Activated CD8-positive, alpha-beta memory T cell treated with anti-CD3 and anti-CD28 coated beads, Interleukin-2, amount 50 U/mL, for 24 hours (primary cell): ENCODE results near the gene MOBP.
"Not testable (repeated sequence)": the region's sequence is repeated elsewhere in the genome, so short reads cannot be mapped to it uniquely, and the experiment has no call there.

ENCODE experiments used
- DNase-seq: peaks from one replicate; pipeline ENCODE4 v3.0.0-alpha.2; 2020; ENCODE audit errors: extremely low read depth

The MOBP gene

DNA sequence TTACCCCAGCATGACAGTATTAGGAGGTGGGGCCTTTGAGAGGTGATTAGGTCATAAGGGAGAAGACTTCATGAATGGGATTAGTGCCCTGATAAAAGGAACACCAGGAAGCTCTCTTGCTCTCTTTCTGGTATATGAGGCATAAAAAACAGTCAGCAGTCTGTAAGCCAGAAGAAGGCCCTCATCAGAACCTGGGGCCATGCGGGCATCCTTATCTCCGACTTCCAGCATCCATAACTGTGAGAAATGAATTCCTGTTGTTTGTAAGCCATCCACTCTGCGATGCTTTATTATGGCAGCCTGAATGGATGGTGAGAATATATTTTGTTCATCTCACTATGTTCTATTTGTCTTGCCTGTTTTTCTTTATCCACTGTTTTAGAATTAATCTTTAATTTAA lies 17.7 kb upstream of the MOBP start:
- DNase-seq, result no peak

DNA sequence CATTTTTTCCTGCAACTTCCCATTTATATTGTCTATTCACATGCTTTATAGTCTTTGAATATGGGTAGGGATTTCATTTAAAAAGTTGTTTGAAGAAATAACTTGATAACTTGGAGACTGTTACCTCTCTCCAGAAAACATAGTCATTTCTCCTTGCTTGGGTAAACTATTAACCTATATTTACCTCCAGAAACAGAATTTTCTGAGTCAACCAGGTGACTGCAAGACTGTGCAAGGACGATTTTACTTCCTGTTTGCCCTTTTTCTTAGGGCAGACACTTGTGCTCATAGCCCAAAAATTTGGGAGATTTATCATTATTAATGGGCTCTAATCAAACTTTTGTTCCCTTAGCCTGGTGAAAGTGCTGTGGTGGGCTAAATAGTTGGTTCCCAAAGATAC lies 14.3 kb upstream of the MOBP start:
- no peak for DNase-seq

DNA sequence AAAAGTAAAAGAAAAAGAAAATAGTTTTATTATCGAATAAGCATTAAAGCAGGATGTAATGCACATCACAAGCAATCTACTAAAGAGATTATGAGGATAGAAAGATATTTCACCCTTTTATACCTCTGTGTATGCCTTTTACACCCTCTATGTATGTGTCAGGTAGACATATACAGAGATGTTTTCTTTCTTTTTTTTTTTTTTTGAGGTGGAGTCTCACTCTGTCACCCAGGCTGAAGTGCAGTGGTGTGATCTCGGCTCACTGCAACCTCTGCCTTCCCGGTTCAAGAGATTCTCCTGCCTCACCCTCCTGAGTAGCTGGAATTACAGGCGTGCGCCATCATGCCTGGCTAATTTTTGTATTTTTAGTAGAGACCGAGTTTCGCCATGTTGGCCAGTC lies 13.6 kb upstream of the MOBP start:
- not testable (repeated sequence) for DNase-seq

DNA sequence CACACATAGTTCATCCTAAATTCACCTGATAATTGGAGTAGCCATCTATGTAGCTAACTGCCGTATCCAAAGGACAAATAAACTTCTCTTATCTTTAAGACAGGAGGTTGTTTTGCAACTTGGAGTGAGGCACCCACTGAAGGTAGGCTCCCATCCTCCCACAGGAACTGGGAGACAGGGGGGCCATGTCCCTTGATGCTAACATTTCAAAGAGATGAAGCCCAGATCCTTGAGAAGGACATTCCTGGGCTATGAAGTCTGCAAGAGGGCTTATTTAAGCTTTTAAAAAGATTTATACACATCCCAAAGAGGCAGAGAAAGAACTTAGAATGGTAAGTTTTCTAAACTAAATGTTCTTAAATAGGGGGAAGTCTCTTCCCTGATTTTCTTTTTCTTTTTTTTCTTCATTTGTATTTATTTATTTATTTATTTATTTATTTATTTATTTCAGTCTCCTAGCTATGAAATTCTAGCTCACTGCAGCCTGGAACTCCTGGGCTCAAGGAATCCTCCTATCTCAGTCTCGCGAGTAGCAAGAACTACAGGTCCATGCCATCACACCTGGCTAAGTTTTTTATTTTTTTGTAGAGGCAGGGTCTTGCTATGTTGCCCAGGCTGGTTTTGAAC lies 12.8 kb upstream of the MOBP start:
- DNase-seq, result no peak

DNA sequence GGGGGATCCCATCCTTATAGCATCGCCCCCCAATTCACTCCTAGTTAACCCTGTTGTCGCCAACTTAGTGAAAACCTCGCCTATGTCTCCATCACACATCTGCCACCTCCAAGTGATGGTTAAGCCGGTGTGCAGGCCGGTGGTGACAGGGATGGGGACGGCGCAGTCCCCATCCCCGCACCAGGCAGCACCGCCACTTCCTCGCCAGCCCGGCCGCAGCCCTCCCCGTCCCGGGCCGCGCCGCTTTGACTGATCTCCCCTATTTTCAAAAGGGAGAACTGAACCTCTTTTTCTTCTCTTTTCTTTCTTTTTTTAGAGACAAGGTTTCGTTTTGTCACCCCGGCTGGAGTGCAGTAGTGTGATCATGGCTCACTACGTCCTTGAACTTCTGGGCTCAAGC lies 11.3 kb upstream of the MOBP start:
- DNase-seq, result no peak

DNA sequence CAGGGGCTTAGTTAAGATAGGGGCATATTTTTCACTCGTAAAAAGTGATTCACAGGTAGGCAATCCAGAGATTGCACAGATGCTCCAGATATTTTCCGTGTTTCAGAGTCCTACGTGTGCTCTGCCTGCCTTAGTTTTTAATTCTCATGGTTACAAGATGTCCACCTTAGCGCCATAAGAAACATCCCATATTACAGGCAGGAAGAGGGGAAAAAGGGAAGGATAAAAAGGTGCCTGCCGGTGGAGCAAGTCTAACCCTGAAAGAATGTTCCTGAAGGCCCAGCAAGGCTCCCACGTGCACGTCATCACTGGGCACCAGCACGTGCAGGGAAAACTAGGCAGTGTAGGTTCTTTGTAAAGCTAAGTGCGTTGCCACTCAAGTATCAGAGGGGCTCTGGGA lies 10.1 kb upstream of the MOBP start:
- DNase-seq, result no peak

DNA sequence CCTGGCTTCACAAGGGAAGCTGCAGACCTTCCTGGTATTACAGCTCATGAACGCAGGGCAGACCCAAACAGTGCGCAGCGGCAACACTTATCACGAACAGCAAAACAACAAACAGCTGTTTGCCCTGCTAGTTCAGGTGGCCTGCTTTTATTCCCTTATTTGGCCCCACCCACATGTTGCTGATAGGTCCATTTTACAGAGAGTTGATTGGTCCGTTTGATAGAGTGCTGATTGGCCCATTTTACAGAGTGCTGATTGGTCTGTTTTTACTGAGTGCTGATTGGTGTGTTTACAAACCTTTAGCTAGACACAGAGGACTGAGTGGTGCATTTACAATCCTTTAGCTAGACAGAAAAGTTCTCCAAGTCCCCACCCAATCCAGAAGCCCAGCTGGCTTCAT lies 8.9 kb upstream of the MOBP start:
- not testable (repeated sequence) for DNase-seq

DNA sequence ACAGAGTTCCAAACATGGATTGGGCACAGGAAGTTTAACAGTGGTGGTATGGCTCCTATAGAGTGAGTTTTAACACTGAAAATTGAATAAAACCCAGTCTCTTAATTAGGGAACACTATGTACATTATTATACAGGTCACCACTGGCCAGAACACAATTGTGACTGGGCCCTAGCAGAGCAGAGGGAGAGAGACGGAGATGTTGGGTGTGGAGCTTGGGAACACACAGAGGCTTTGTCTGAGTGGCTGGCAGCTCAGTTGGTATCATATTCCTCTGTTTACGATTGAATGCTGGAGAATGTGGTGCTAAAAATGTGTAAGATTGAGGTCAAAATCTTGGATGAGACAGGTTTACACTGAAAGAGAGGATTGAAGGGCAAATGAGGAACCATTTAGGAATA lies 6.8 kb upstream of the MOBP start:
- no peak for DNase-seq

DNA sequence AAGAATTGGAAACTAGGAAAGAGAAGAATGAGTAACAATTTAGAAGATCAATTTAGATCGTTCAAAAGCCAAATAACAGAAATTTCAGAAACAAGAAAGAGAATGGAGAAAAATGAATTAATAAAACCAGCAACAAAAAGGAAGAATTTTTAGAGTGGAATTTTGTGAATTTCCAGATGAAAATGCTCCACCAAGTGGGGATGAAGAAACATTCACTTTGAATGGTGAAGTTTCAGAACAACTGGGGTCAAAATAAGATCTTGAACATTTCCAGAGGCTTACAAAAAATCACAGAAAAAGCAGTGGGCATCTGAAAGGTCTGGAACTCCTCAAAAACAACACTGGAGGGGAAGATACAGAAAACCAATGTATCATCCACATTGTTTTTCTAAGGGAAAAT lies 4.2 kb upstream of the MOBP start:
- no peak for DNase-seq

DNA sequence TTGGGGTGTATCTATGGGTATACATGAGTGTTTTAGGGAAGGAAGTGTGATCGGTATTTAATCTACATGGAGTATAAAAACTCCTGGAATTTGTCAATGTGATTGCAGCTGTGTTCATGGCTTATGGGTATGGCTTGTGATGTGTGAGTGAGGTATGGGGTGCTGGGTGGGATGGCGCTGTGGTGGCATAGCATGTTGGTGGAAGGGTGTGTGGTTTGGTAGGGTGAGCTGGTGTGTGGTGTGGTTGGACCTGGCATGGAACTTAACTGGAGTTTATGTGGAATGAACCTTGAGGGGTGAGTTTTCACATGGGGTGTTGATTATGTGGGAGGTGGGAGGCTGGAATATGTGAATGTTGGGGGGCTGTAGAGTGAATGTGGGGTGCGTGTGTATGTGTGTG lies 492 bp upstream of the MOBP start:
- DNase-seq, result no peak

DNA sequence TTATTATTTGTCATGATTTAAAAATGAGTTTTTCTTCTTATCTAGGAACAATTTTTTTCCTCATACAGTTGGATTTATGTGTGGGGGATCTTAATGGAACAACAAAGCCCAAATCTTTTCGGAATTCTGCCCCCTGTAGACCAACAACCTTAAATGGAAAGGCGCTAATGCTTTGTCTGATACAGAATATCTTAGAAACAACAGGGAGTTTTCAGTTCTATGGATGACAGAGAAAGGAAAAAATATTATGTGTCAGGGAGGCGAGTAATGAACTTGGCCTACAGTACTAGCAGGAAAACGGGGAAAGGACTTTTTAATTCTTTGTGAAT lies 592 bp downstream of the MOBP start:
- no peak for DNase-seq

DNA sequence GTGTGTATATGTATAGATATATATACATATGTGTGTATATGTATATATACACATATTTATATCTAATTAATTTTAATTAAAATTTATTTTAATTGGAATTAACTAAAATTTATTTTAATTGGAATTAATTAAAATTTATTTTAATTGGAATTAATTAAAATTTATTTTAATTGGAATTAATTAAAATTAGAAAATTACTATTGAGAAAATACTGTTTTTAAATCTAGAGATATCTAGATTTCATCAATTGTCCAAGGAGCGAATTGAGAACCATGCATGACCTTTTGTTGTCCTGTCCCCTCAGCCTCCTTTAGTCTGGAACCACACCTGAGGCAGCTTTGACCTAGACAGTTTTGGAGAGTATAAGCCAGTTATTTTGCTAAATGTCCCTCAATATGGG lies 1.8 kb downstream of the MOBP start:
- no peak for DNase-seq

DNA sequence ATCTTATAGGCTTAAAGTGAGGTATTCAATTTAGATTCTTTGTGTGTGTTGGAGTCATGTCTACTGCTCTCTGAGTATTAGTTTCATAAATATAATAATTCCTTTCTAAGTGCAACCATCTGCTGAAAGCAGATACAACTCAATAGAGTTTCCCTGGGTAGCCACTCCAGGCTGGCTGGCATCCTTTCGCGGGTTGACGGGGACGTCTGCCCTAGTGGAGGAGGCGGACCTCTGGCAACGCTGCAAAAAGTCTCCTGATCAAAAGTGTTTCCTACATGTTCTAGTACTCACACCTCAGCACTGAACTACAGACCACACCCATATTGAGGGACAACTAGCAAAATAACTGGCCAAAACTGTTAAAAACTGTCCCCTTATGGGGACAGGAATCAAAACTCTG lies 2.5 kb downstream of the MOBP start:
- no peak for DNase-seq

DNA sequence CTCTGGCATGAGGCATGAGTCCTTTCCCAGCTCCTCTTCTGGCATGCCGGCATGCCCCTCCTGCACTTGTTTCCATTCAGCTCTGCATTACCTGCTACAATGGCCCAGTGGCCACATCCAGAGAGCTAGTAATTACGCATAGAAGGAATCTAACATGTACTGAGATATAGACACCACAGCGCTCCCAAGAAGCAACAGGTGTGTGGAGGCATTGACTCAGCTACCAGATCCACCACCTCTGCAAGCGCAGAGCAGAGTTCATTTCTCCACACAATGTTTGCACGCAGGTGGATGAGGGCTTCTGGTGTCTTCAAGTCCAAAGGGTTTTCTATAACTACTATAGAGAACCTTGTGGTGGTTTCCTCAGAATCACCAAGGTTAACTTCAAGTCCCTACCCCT lies 4.2 kb downstream of the MOBP start:
- DNase-seq, result no peak

DNA sequence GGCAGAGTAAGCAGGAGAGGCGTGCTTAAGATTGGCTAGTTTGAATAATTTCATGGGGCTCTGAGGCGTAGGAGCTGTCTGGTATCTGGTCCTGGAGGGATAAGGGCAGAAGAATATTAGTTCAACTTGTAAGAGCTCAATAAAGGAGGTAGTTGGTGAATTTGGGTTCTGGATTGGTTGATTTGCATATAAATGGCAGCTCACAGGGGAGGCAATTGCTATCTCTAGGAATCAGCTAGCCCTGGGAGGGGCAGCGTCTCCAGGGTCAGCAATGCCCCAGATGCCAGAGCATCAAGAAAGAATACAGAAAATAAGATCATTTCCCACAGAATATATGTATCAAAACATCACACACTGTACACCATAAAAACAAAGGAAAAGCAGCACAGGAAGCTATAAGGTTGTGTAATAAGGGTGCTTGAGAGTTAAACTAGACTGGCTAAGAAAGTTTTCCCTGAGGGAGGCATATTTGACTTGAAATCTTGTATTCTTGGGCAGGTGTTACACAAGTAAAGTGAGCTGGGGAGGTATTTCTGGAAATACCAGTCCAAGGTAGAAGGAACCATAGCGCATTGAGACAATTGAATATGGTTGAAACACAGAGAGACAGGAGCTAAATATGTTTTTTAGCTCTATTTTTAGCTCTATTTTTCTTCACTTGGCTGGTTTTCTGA lies 6.1 kb downstream of the MOBP start:
- DNase-seq, result no peak

DNA sequence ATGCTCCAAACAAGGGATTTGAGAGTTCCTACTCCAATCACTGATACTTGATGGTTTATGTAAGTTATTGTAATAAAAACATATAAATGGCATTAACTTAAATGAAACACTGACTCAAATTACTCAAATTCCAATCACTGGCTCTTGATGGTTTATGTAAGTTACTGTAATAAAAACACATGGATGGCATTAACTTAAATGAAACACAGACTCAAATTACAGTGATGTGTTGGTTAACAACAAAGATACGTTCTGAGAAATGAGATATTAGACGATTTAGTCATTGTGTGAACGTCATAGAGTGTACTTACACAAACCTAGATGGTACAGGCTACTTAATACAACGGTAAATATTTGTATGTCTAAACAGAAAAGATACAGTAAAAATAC lies 6.6 kb downstream of the MOBP start:
- no peak for DNase-seq

DNA sequence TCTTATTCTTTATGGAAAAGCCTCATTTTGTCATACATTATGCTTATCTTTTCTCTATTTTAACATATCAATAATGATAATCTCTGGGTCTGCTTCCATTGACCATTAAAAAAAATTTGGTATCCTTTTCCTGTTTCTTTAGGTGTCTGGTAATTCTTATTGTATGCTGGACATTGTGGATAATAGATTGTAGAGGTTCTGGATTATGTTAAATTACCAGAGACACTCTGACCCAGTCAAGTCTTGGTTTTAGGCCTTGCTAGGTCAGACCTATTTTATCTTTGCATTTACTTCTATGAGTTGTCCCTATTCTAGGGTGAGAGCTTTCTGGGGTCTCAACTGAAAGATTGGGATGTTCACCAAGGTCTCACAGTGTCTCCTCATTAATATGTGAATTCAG lies 9.3 kb downstream of the MOBP start:
- no peak for DNase-seq

DNA sequence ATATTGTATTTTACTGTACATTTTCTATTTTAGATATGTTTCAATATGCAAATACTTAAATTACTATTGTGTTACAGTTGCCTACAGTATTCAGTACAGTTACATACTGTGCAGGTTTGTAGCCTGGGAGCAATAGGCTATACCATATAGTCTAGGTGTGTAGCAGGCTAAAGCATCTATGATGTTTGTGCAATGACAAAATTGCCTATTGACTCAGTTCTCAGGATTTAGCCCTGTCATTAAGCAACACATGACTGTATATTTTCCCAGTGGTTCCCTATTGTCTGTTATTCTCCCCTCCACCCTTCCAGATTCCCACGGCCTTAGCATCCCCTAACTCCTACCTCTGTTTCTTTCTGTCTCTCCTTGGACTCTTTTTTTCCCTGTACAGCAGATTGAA lies 10.7 kb downstream of the MOBP start:
- no peak for DNase-seq

DNA sequence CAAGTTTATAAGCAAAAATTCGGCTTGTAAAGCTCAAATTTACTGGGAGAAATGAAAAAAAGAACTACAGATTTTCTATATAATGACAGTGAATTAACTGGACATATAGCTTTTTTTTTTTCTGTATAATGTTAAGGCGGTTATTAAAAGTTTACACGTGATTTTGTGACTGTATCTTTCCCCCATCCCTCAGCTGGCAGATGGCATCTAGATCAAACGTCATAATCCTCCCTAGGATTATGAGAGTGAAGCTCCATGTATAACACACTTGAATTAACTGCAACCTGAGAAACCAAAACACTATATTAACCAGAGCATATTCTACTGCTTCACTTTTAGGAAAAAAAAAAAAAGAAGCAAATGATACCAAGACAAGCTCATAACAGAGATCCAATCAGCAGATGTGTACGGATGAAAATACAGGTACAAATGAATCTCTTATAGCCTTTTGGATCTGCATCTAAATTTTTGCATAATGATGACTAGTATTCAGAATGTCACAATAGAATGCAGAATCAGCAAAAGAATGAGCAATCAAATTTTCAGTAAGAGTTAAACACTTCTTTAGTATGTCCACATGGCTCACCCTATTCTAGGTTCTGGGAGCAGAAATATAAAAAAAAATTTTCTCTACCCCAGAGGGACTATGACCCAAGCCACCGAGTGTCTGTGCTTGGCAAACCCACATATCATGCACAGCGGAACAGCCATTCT lies 12.4 kb downstream of the MOBP start:
- DNase-seq, result no peak

DNA sequence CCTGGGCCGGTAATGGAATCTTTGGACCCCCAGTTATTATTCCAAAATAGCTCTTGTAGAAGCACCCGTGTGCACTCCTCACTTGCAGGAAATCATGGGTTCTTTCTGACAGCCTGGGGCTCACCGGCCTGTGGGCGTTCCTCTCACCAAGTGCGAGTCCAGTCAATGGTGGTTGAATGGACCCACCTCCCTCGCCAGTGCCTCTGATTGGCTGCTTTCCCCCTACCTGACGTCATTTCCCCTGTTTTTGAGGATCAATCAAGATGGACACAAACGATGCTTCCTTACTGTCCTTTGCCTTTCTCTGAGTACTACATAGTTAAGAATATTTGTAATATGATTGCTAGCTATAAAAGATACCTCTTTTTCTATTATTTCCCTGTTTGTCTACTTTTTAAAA lies 18.1 kb downstream of the MOBP start:
- no peak for DNase-seq

DNA sequence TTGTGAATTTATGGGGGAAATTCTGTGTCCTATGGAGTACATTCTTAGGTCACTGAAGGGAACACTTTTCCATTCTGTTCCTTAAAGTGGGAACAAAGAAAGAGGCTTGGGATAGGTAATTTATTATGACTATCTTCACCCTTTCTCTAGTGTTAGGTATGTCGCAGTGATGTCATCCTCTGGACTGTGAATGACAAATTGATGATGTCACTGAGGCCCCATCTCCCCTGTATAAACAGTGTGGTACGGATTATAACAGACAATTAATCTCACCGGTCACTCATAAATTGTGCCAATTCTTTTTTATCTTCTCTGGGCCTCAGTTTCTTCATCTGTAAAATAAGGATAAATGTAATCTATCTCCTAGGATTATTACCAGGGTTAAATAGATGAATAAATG lies 23.5 kb downstream of the MOBP start:
- no peak for DNase-seq

DNA sequence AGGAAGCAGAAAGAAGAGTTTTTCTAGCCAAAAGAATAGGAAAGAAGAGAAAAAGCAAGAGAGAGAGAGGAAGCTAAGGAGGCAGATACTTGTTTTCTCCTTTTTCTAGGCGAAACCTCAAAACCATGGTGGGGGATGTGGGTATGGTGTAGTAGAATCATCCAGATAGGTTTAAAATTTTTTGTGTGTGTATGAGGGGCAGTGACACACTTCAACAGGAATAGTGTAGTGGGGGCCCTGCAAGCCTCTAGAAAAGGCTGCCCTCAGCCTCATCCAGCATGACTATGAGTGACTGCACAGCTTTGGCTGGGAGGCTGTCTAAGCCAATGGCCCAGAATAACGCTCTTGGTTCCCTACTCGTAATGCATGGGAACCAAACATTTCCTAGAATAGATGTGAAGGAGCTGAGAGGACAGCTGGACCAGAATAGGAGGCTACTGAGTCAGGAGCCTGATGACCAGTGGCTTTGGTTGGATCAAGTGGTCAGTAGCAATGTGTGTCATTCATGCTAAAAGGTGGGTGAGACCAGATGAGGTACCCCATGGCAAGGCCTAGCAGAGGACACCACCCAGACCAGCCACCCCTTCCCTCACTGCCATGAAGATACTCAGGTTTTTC lies 24.4 kb downstream of the MOBP start:
- DNase-seq, result no peak

DNA sequence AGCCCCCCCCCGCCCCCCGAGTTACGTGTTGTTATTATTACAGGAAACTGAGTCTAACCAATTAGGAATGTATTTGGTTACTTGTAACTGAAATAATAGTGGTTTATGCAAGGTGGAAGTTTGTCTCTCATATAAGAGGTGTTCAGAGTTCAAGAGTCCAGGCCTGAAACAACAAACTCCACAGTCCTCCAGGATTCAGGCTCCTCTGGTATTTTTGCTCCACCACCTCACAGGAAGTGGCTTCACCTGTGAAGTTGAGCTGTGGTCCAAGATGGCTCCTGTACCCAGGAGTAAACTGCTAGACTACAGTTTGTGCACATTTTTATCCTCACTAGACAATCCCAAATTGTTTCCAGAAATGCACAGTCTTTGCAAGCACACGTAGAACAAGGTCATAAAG lies 27.3 kb downstream of the MOBP start:
- DNase-seq, result no peak
